HT-29 (cell line): Measurements from ENCODE around the gene QRICH2. TPM values are rescaled to one million over a fixed set of nuclear protein-coding genes. Genes with fewer than 3 reads are reported as not detected.
A peak's percentile ranks its signal among the peaks of the same experiment; 100 is the strongest.

Experiments used
- DNase-seq: peaks from one replicate; pipeline ENCODE4 v3.0.0-alpha.2; 2015; ENCODE audit warnings: low spot score
- total RNA-seq: library from RNA; depleted of rRNA; stranded (reverse); fragments of >200 nt; shearing (Covaris generic); gene quantifications from 2 replicates; pipeline ENCODE4 v1.2.3, GENCODE V29; 2014

Gene QRICH2
- total RNA-seq, 1 experiment from 2014 or later, result 0.05 TPM

- peak; percentile 91 for DNase-seq
Measured at GRCh38 chr17:76278952-76279741, 28.9 kb downstream of the QRICH2 start.

- DNase-seq, result no peak
Measured at GRCh38 chr17:76278268-76278908, 29.7 kb downstream of the QRICH2 start.

GRCh38 chr17:76277300-76278267 lies 30.5 kb downstream of the QRICH2 start:
- DNase-seq, result no peak

- no peak for DNase-seq
Measured at GRCh38 chr17:76276461-76277299, 31.4 kb downstream of the QRICH2 start.

- no peak for DNase-seq
Measured at GRCh38 chr17:76276069-76276431, 32.0 kb downstream of the QRICH2 start.

- no peak for DNase-seq
Measured at GRCh38 chr17:76275382-76276068, 32.6 kb downstream of the QRICH2 start.

GRCh38 chr17:76274112-76274956 lies 33.7 kb downstream of the QRICH2 start:
- no peak for DNase-seq

- DNase-seq, result no peak
Measured at GRCh38 chr17:76273445-76274111, 34.5 kb downstream of the QRICH2 start.

- DNase-seq, result no peak
Measured at GRCh38 chr17:76272541-76273444, 35.3 kb downstream of the QRICH2 start.

- DNase-seq, result no peak
Measured at GRCh38 chr17:76271669-76272540, 36.2 kb downstream of the QRICH2 start.

- no peak for DNase-seq
Measured at GRCh38 chr17:76270770-76271668, 37.1 kb downstream of the QRICH2 start.

- no peak for DNase-seq
Measured at GRCh38 chr17:76270127-76270592, 37.9 kb downstream of the QRICH2 start.

GRCh38 chr17:76268991-76269981 lies 38.8 kb downstream of the QRICH2 start:
- no peak for DNase-seq

- DNase-seq, result no peak
Measured at GRCh38 chr17:76268015-76268749, 39.9 kb downstream of the QRICH2 start.
